Endodermal cell (in vitro differentiated cells): ENCODE data around the gene MYL4. TPM values are rescaled to one million over a fixed set of nuclear protein-coding genes. Genes with fewer than 3 reads are reported as not detected.
A peak's percentile ranks its signal among the peaks of the same experiment; 100 is the strongest.
"Not testable (repeated sequence)": the region's sequence is repeated elsewhere in the genome, so short reads cannot be mapped to it uniquely, and the experiment has no call there.

ENCODE experiments used
- DNase-seq: peaks from one replicate; pipeline ENCODE4 v3.0.0-alpha.2; 2017
- H3K27ac ChIP-seq: 2 replicates; pipeline ENCODE4 v1.5.1; 2013; ENCODE audit warnings: mild to moderate bottlenecking, low read depth, low read length, moderate library complexity
- H3K27me3 ChIP-seq: 2 replicates; pipeline ENCODE4 v1.6.1; 2013; ENCODE audit warnings: mild to moderate bottlenecking, low read length, moderate library complexity; ENCODE audit not compliant: insufficient read depth, control insufficient read depth, poor library complexity, severe bottlenecking
- H3K36me3 ChIP-seq: 2 replicates; pipeline ENCODE4 v1.7.0; 2013; ENCODE audit warnings: mild to moderate bottlenecking, low read length, moderate library complexity; ENCODE audit not compliant: control insufficient read depth, insufficient read depth
- H3K4me1 ChIP-seq: one replicate; pipeline ENCODE4 v1.7.0; 2013; ENCODE audit warnings: low read length; ENCODE audit not compliant: control insufficient read depth, insufficient read depth
- H3K4me3 ChIP-seq: 2 replicates; pipeline ENCODE4 v1.5.1; 2013; ENCODE audit warnings: mild to moderate bottlenecking, low read length, moderate library complexity
- H3K9ac ChIP-seq: 2 replicates; pipeline ENCODE4 v1.6.1; 2013; ENCODE audit warnings: mild to moderate bottlenecking, low read length, moderate library complexity; ENCODE audit not compliant: poor library complexity, severe bottlenecking; ENCODE audit errors: extremely low read depth
- H3K9me3 ChIP-seq: 2 replicates; pipeline ENCODE4 v1.6.1; 2013; ENCODE audit warnings: mild to moderate bottlenecking, low read length, moderate library complexity; ENCODE audit not compliant: control insufficient read depth
- H3K27ac Mint-ChIP-seq: 2 replicates; pipeline ENCODE4 v1.8.0; 2020; ENCODE audit warnings: mixed read lengths
- H3K27me3 Mint-ChIP-seq: 2 replicates; pipeline ENCODE4 v1.8.0; 2021; ENCODE audit warnings: mild to moderate bottlenecking, mixed read lengths; ENCODE audit not compliant: insufficient read depth
- H3K36me3 Mint-ChIP-seq: 2 replicates; pipeline ENCODE4 v1.8.0; 2020; ENCODE audit warnings: low read depth, mixed read lengths
- H3K4me1 Mint-ChIP-seq: 2 replicates; pipeline ENCODE4 v1.8.0; 2020; ENCODE audit warnings: mixed read lengths
- H3K4me3 Mint-ChIP-seq: 2 replicates; pipeline ENCODE4 v1.8.0; 2020; ENCODE audit warnings: mild to moderate bottlenecking, moderate library complexity, mixed read lengths
- H3K9me3 Mint-ChIP-seq: 2 replicates; pipeline ENCODE4 v1.8.0; 2020; ENCODE audit warnings: mild to moderate bottlenecking, mixed read lengths
- CTCF ChIP-seq: fragments of 200-600 bp; sonication (generic); conservative IDR thresholded peaks from 2 replicates; pipeline ENCODE4 v1.5.0; 2021; ENCODE audit warnings: antibody characterized with exemption, mild to moderate bottlenecking
- WGBS, 2 experiments: methylation state at CpG; one replicate each; pipeline versions ENCODE4 v1.1.5 to v1.1.7; 2013; ENCODE audit warnings: missing lambda C conversion rate in 2 of 2, mixed read lengths in 1 of 2; ENCODE audit not compliant: insufficient coverage in 1 of 2, insufficient read length in 1 of 2; 5-methylcytosine and 5-hydroxymethylcytosine counted together
- total RNA-seq, 2 donors: library from RNA; stranded (reverse); fragmentation: NEBNext Ultra II Directional in 1 of 2; extraction: Animal tissue kit (Norgen Biotek cat#: 25700) in 1 of 2; gene quantifications; 2 replicates in 1 of 2; 3 replicates in 1 of 2; pipeline ENCODE4 v1.2.1, GENCODE V29; 2021

Gene MYL4
- total RNA-seq, 2 donors from 2014 or later = 15.5 to 20.0 TPM

- no peak overlapping the region for H3K4me3 ChIP-seq
- H3K4me1 ChIP-seq = peaks cover 12% of the 10 kb centered on the region
- Mint-ChIP-seq H3K4me1 (peaks cover 22% of the 10 kb centered on the region), H3K27me3 (peaks cover 6% of the 10 kb centered on the region), H3K4me3 (no peak overlapping the region), H3K9me3 (no peaks in the 10 kb centered on the region), H3K36me3 (no peaks in the 10 kb centered on the region), H3K27ac (no peak overlapping the region)
- no peak for TF ChIP-seq CTCF
- no peak overlapping the region for H3K9ac ChIP-seq
- WGBS, 2 experiments = 97% methylated on average over 3 of the region's 3 CpGs; no CpG with 5 or more reads in 1 of the 2 experiments
- H3K36me3 ChIP-seq = peaks cover 9% of the 10 kb centered on the region
- H3K27ac ChIP-seq = no peak overlapping the region
- no peaks in the 10 kb centered on the region for H3K9me3 ChIP-seq
- no peaks in the 10 kb centered on the region for H3K27me3 ChIP-seq
- DNase-seq = no peak
Observed at GRCh38 chr17:47214931-47215330, 5.8 kb downstream of the MYL4 start.

GRCh38 chr17:47216821-47217220 lies 7.7 kb downstream of the MYL4 start:
- H3K27ac Mint-ChIP-seq, H3K27me3 ChIP-seq, H3K4me3 ChIP-seq, H3K9ac ChIP-seq, DNase-seq, H3K27ac ChIP-seq, H3K9me3 Mint-ChIP-seq, H3K4me3 Mint-ChIP-seq, H3K36me3 Mint-ChIP-seq, H3K9me3 ChIP-seq: not testable (repeated sequence)
- 97 to 100% methylated on average over 2 to 4 of the region's 4 CpGs for WGBS, 2 experiments
- peaks cover 14% of the 10 kb centered on the region for H3K36me3 ChIP-seq
- peaks cover 19% of the 10 kb centered on the region for H3K4me1 ChIP-seq
- Mint-ChIP-seq H3K27me3 (peaks cover 14% of the 10 kb centered on the region), H3K4me1 (peaks cover 30% of the 10 kb centered on the region)

GRCh38 chr17:47217279-47217678 lies 8.1 kb downstream of the MYL4 start:
- not testable (repeated sequence) for H3K36me3 Mint-ChIP-seq, H3K9ac ChIP-seq, H3K9me3 Mint-ChIP-seq, H3K27ac ChIP-seq, H3K4me3 Mint-ChIP-seq, H3K9me3 ChIP-seq, H3K27ac Mint-ChIP-seq, H3K4me3 ChIP-seq, DNase-seq, H3K27me3 ChIP-seq
- H3K4me1 Mint-ChIP-seq = peaks cover 30% of the 10 kb centered on the region
- Histone ChIP-seq H3K4me1 (peaks cover 19% of the 10 kb centered on the region), H3K36me3 (peaks cover 18% of the 10 kb centered on the region)
- WGBS, 2 experiments = 82 to 100% methylated on average over 2 of the region's 2 CpGs
- H3K27me3 Mint-ChIP-seq = peaks cover 15% of the 10 kb centered on the region

GRCh38 chr17:47218896-47219430 lies 9.8 kb downstream of the MYL4 start:
- Mint-ChIP-seq H3K36me3 (peaks cover 3% of the 10 kb centered on the region), H3K9me3 (peaks cover 6% of the 10 kb centered on the region), H3K4me3 (peak overlapping the region; percentile 34), H3K27ac (peak overlapping the region; percentile 78), H3K4me1 (peaks cover 28% of the 10 kb centered on the region), H3K27me3 (peaks cover 26% of the 10 kb centered on the region)
- no peaks in the 10 kb centered on the region for H3K27me3 ChIP-seq
- no peak for TF ChIP-seq CTCF
- 78 to 86% methylated on average over 4 to 6 of the region's 6 CpGs for WGBS, 2 experiments
- H3K9me3 ChIP-seq = peaks cover 6% of the 10 kb centered on the region
- peaks cover 26% of the 10 kb centered on the region for H3K36me3 ChIP-seq
- H3K4me3 ChIP-seq = no peak overlapping the region
- peaks cover 19% of the 10 kb centered on the region for H3K4me1 ChIP-seq
- H3K9ac ChIP-seq = no peak overlapping the region
- peak; percentile 72 for DNase-seq
- no peak overlapping the region for H3K27ac ChIP-seq
